ENCODE results near the gene SNRNP35.
"Not testable (repeated sequence)": the region's sequence is repeated elsewhere in the genome, so short reads cannot be mapped to it uniquely, and the experiment has no call there.

Gene SNRNP35

GRCh38 chr12:123449856-123450255 lies 8.1 kb upstream of the SNRNP35 start:
- no peak for DNase-seq

DNA sequence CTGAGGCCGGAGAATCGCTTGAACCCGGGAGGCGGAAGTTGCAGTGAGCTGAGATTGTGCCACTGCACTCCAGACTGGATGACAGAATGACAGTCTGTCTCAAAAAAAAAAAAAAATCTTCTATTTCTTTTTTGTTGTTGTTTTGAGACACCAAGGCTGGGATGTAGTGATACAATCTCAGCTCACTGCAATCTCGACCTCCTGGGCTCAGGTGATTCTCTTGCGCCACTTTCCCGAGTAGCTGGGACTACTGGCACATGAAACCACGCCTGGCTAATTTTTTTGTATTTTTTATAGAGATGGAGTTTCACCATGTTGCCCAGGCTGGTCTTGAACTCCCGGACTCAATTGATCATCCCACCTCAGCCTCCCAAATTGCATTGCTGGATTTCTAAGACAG lies 7.3 kb upstream of the SNRNP35 start:
- DNase-seq: no peak

DNA sequence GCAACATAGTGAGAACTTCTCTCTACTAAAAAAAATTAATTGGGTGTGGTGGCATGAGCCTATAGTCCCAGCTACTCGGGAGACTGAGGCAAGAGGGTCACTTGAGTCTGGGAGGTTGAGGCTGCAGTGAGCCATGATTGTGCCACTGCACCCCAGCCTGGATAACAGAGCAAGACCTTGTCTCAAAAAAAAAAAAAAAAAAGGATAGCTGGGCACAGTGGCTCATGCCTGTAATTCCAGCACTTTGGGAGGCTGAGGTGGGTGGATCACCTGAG lies 5.7 kb upstream of the SNRNP35 start:
- not testable (repeated sequence) for DNase-seq

DNA sequence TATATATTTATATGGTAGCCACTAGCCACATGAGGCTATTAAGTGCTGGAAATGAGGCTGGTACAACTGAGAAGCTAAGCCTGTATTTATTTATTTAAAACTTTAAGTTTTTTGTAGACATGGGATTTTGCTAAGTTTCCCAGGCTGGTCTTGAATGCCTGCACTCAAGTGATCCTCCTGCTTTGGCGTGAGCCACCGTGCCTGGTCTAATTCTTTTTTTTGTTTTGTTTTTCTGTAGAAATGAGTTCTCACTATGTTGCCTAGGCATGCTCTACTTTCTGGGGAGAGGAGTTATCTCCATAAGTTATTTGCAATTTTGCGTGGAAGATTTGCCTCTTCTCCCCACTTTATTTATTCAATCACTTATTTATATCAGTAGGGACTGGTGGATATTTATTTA lies 4.8 kb upstream of the SNRNP35 start:
- DNase-seq: no peak

DNA sequence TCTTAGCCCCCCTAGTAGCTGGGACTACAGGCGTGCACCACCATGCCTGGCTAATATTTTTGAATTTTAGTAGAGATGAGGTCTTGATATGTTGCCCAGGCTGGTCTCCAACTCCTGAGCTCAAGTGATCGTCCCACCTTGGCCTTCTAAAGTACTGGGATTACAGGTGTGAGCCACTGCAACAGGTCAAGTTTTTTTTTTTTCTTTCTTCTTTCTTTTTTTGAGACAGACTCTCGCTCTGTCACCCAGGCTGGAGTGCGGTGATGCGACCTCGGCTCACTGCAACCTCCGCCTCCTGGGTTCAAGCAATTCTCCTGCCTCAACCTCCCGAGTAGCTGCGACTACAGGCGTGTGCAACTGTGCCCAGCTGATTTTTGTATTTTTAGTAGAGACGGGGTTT lies 5.2 kb downstream of the SNRNP35 start:
- DNase-seq: not testable (repeated sequence)

GRCh38 chr12:123465084-123465483 lies 7.1 kb downstream of the SNRNP35 start:
- DNase-seq: no peak

GRCh38 chr12:123468786-123469185 lies 10.8 kb downstream of the SNRNP35 start:
- DNase-seq: no peak

GRCh38 chr12:123469978-123470377 lies 12.0 kb downstream of the SNRNP35 start:
- DNase-seq: no peak

- DNase-seq: peak; percentile 68
Measured at GRCh38 chr12:123471374-123472068, 13.6 kb downstream of the SNRNP35 start.

DNA sequence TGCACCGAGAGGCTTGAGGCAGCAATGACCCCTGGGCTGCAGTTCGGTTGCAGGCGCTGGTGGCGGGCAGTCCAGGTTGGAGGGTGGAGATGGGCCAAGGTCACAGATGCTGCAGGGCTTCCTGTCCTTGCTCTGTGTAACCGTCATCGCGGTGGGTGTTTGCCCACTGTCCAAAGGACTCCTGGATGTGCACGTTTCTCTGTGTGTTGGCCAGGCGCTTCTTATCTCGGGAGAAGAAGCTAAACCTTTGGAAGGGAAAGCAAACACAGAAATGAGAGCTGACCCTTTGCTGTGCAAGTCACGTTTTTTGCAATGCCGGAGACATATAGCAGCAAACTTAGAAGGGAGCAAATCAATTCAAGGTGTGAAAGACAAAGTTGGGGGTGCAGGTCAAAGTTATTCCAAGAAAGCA lies 14.5 kb downstream of the SNRNP35 start:
- no peak for DNase-seq

DNA sequence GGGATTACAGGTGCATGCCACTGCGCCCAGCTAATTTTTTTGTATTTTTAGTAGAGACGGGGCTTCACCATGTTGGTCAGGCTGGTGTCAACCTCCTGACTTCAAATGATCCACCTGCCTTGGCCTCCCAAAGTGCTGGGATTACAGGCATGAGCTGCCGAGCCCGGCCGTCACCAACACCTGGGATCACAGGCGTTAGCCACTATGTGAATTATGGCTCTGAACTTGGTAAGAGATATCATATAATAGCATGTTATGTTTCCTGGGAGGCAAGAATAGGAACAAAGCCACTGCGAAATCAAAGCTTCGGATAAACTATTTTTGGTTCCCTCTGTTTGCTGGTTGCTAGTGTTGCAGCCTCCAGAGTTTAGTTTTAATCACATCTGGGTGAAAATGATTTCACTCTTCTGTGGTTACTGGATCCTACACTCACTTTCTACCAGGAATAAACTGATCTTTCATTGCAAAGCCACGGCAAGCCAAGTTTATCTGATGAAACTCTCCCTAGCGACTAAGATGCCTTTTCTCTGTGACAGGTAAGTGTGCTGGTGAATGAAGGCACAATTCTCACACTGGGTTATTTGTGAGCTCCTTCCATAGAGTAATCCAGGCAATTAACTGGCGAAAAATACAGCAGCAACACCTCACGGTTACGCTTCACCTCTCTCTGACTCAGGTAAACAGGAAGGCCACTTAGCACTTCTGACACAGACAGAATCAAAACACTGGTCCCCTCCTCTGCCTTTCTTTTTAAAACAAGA lies 16.7 kb downstream of the SNRNP35 start:
- DNase-seq: no peak

DNA sequence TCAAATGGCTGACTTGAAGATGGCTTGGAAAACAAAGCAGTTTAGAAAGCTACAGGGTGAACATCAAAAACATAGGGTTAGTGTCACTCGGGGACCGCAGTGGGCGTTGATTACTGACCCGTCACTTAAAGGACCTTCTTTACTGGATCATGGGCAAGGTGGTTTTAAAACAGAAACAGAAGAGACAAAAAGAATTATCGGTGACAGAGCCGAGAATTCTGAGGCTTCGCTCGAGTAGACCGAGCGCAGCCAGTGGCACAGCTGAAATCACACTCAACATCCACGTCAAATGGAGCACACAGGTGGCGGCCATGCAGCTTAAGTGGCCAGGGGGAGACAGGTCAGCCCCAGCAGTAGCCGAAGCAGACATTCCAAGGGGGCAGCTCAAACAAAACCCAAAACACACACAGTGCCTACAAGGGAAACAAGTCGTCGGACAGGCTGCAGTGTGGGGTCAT lies 17.3 kb downstream of the SNRNP35 start:
- DNase-seq: no peak

DNA sequence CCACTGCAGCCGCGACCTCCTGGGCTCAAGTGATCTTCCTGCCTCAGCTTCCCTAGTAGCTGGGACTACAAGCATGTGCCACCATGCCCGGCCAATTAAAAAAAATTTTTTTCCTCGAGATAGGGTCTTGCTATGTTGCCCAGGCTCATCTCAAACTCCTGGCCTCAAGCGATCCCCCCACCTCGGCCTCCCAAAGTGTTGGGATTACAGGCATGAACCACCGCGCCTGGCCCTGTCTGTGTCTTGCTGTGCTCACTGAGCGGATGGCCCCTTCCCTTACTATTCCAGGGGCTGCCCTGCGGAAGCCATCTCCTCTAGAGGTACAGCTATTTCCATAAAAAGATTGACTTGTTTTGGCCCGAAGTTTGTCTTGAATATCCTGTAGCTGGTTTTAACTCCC lies 20.1 kb downstream of the SNRNP35 start:
- DNase-seq: no peak

DNA sequence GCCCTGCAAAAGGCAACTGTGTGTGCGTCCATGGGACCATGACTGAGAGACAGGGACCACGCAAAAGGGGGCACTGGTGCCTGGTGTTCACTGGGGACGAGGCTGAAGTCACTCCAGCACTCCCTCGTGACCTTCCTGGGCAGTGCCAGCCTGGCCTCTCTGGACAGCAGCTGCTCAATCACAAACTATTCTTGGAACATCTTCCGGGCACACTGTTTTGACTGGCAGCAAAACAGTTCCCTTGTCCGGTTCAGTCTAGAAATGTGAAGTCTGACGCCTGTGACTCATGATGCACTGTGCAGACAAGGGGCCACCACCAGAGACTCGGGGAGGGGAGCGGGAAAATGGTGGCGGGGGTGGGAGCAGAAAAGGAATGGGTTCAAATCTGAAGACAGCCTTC lies 20.8 kb downstream of the SNRNP35 start:
- no peak for DNase-seq

DNA sequence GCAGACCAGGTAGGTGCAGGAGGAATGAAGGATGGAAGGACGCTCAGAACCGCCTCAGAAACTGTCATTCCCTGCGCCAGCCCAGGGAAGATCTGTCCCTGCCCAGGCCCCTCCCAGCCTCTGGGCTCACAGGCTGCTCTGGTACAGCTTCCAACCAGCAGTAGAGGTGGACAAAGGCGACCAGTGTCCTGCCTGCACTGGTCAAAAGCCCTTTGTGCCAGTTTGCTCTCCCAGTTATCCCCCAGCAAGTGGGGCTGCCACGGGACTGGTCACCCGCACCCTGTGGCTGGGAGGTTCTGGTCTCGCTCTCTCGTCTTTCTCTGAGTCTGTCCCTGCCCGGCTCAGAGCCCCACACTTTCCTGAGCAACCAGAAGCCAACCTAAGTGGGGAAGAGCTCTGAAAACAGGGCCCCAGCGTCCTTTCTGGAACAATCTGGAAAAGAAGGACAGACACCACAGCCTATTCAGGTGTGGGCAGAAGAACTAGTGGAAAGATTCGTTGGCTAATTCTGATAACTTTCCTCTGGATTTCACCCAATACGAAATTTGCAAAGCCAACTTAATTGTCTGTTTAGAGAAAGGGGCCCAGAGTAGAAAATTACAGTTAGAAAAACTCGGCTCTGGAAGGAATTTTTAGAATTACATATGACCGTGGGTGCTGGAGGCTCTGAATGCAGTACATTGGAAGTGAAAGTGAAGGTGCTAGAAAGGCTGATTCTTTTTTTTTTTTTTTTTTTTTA lies 21.7 kb downstream of the SNRNP35 start:
- no peak for DNase-seq

DNA sequence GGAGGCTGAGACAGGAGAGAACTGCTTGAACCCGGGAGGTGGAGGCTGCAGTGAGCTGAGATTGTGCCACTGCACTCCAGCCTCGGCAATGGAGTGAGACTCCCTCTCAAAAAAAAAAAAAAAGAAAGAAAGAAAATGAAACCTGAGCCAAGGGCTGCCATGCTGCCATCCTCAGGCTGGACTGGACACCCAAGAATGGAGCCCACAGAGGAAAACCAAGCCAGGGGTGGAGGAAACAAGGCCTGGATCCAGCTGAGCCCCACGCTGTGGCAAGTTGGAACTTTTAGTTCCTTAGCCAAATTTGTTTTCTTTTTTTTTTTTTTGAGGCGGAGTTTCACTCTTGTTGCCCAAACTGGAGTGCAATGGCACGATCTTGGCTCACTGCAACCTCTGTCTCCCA lies 23.3 kb downstream of the SNRNP35 start:
- DNase-seq: not testable (repeated sequence)

GRCh38 chr12:123482876-123483275 lies 24.9 kb downstream of the SNRNP35 start:
- DNase-seq: no peak

GRCh38 chr12:123483602-123484248 lies 25.8 kb downstream of the SNRNP35 start:
- DNase-seq: no peak

GRCh38 chr12:123485756-123486155 lies 27.8 kb downstream of the SNRNP35 start:
- no peak for DNase-seq

- no peak for DNase-seq
Measured at GRCh38 chr12:123487428-123487827, 29.5 kb downstream of the SNRNP35 start.

DNA sequence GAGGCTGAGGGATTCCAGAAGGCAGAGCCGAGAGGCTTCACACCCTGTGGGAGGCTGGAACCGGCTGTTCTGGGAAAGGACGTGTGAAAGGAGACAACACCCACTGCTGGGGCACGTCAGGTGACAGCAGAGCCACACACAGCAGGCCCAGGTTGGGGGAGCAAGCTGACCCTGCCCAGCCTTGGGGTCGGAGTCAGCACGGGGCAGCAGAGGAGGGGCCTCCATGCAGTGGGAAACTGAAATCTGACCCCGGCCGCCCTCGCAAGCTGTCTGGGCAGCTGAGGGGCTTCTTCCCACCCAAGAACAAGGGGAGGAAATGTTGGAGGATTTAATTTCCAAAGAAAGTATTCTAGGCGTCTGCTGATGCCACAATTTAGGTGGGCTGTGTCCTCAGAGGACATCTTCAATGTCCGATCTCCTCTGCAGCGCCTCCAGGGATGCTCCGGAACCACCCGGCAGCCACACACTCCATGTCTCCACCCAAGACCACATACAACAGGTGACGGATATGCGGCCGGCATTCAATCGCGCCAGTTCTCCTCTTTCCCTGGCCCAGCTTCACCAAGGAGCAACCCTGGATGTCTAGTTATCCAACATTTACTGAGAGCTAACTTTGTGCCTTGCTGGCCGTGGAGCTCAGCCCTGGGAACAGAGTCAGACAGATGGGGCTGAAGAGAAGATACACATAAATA lies 30.7 kb downstream of the SNRNP35 start:
- no peak for DNase-seq

DNA sequence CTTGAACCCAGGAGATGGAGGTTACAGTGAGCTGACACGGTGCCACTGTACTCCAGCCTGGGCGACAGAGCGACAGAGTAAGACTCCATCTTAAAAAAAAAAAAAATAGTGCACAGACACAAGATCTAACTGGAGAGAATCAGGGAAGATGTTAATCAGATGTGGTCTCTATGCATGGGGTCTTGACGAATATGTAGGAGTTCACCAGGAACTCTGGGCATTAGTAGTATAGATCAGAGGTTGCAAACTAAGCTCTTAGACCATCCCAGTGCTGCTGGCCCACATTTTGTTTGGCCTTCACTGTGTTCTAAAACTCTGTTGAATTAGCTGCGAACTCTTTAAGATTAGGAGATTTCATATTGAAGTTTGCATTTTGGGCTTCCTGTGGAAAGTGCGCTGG lies 31.6 kb downstream of the SNRNP35 start:
- DNase-seq: no peak

DNA sequence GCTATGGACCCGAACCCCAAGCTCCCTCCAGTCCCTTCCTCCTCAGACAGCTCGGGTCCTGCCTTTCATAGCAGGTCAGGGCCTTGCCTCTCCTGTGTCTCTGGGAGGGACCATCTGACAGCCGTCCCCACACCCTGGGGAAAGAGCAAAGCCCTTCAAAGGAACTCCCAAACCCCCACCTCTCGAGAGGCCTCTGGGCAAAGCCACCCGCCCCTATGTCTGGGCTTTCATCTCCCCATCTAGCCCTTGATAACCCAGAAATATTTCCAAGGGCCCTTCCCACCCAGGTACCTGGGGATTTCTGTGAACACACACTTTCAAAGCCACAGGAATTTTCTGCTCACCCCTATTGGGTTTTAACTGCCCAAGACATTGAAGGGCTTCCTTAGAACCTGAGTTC lies 32.1 kb downstream of the SNRNP35 start:
- DNase-seq: no peak
